HL-60 (cell line): ENCODE results near the gene SPATA13.

Source experiments
- CTCF ChIP-seq: IDR thresholded peaks from one replicate; pipeline ENCODE4 v1.5.1; 2011; ENCODE audit warnings: low read length, control low read depth, inconsistent platforms; ENCODE audit not compliant: insufficient read depth
- GABPA ChIP-seq: IDR thresholded peaks from 2 replicates; pipeline ENCODE4 v1.6.1; 2012; ENCODE audit warnings: low read depth
- POLR2AphosphoS5 ChIP-seq: IDR thresholded peaks from 2 replicates; pipeline ENCODE4 v1.6.1; 2012; ENCODE audit warnings: low read depth
- REST ChIP-seq: IDR thresholded peaks from 2 replicates; pipeline ENCODE4 v1.6.1; 2012; ENCODE audit warnings: low read depth; ENCODE audit not compliant: insufficient replicate concordance

- TF ChIP-seq CTCF (no peak), REST (no peak), POLR2AphosphoS5 (no peak), GABPA (no peak)
Measured at GRCh38 chr13:24233351-24233901, 72.9 kb downstream of the SPATA13 start.
